Subcutaneous adipose tissue (tissue), 4 donors: ENCODE results near the gene MIEF1. TPM values are rescaled to one million over a fixed set of nuclear protein-coding genes. Genes with fewer than 3 reads are reported as not detected.

ENCODE experiments used
- total RNA-seq, 4 donors: library from RNA; depleted of rRNA; stranded (reverse); fragments of >200 nt; gene quantifications; one replicate each; pipeline ENCODE4 v1.1.0, GENCODE V29; 2016
- TF ChIP-seq, protein P1 (sequence below): fragments of 450-650 bp; IDR thresholded peaks from one replicate; pipeline ENCODE4 v1.5.1; 2016; ENCODE audit warnings: low read depth, mild to moderate bottlenecking, control low read depth, antibody characterized with exemption, moderate library complexity

MIEF1 gene
- total RNA-seq, 4 donors from 2014 or later: 18.9 to 31.8 (median 22.0) TPM

DNA sequence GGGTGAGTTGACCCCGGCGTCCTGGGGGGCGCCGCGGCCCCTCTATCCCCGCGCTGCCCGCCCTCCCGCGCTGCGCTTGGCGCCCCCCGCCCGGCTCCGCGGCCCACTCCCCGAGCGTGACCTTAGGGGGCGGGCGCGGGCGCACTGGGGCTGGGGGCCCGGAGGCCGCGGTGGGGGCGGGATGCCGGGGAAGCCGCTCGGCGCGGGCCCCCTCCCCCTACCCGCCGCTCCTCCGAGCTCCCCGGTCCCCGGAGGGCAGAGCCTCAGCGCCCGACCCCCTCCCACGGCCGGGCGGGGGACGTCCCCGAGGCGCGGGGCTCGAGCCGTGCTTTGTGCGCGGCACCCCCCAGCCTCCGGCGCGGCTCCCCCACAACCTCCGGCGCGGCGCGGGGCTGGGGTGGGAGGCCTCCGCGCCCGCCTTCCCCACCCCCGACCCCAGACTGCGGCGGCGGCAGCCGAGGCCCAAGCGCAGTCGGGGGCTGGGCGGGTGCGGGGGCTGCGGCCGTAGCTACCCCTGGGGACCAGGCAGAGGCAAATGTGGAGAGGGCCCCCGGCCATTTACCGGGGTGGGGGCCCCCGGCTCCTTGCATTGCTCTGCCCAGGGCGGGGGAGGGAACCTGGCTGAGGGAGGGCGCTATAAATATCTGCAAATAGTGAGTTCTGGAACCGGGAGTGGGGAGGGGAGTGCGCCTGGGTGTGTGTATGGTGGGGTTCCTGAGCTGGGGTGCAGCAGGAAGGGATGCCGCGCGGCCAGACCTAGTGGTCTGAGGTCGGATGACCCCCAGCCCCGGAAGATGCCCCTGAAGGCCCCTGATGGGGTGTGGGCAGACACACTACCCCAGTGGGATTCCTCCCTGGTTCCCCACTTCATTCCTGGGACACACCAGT is 44.3 kb upstream of the MIEF1 start:
- TF ChIP-seq, protein P1, sequence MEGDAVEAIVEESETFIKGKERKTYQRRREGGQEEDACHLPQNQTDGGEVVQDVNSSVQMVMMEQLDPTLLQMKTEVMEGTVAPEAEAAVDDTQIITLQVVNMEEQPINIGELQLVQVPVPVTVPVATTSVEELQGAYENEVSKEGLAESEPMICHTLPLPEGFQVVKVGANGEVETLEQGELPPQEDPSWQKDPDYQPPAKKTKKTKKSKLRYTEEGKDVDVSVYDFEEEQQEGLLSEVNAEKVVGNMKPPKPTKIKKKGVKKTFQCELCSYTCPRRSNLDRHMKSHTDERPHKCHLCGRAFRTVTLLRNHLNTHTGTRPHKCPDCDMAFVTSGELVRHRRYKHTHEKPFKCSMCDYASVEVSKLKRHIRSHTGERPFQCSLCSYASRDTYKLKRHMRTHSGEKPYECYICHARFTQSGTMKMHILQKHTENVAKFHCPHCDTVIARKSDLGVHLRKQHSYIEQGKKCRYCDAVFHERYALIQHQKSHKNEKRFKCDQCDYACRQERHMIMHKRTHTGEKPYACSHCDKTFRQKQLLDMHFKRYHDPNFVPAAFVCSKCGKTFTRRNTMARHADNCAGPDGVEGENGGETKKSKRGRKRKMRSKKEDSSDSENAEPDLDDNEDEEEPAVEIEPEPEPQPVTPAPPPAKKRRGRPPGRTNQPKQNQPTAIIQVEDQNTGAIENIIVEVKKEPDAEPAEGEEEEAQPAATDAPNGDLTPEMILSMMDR: no peak

DNA sequence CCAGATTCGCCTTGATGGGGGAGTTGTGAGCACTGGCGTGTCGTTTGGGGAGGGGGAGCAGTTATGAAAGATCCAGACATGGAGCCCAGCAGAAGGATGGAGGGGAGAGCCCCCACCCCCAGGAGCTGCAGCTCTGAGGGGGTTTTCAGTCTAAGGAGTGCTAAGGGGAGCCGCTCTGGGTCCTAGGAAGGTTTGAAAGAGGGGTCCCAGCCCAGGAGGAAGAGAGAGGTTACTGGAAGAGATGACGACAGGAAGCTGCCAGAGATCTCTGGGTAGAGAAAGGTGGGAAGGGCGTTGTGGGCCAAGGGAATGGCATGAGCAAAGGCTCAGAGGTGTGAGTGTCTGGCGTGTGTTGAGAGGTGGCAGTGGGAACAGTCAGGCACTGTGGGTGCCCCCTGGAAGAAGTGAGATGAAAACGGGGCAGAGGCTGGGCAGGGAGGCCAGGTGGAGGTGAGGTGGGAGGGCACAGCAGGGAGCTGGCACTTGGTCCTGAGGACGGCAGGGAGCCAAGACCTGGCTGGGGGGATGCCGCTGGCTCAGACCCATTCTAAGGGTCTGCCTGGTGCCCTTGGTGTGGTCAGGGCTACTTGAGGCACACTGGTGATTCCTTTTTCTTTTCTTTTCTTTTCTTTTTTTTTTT is 43.5 kb upstream of the MIEF1 start:
- TF ChIP-seq, protein P1: no peak

DNA sequence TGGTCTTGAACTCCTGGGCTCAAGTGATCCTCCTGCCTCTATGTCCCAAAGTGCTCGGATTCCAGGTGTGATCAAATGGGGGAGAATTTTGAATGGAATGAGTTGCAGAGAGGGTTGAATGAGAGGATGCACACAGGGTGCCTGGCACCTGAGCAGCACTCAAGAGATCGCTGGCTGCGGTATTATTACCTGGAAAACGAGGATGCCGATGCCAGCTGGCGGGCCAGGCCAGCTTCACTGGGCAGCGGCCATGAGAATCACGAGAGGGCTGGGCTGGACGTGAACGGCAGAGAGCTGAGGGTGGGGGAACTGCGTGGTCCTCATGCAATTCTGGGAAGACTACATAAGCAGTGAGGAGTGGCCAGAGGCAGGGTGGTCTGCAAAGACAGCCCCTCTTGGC is 42.4 kb upstream of the MIEF1 start:
- TF ChIP-seq, protein P1: no peak

DNA sequence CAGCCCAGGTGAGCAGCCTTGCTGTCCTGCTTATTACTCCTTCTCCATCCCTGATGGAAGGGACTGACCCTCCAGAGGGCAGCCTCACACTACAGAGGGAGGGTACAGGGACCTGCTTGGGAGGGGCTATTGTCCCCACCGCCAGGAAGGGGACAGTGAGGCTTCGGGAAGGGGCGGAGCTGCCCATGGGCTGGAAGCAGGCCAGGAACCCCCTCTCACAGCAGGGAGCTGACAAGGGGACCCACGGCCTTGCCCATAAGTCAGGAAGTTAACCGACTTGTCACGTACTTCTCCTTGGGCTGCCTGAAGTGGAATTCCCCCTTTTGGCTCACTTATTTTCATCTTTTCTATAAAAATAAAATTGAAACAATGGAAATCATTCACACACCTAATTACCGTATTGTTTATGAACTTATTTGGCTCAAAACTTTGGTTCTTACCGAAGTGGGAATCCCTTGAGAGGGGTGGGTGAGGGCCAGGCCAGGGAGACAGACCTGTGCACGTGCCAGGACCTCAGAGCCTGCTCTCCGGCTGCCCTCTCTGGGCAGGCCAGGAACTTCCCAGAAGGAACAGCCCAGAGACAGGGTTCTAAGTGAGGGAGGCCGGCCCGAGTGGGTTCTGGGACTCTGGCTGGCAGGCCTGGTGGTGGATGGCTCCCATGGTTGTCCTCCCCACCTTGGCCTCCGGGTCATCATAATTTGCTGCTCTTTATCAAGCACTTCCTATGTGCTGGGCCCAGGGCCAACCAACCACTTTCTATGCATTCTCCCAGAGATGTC is 39.5 kb upstream of the MIEF1 start:
- TF ChIP-seq, protein P1: no peak

DNA sequence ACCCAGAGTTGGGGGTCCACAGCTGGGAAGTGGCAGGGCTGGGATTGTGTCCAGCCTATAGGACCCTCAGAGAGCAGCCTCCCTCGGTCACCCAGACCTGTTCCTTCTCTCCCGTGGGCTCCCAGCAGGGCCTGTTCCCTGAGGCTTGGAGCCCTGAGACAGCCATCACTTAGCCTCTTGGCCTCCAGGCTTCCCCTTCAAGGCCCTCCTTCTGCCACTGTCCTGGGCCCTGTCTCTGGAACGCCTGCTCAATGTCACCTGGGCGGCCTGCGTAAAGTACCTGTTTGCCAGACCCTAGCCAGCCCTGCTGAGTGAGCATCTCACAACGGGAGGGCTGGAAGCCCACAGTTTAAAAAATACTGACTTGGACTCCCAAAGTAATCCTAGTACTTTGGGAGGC is 38.8 kb upstream of the MIEF1 start:
- TF ChIP-seq, protein P1: no peak

DNA sequence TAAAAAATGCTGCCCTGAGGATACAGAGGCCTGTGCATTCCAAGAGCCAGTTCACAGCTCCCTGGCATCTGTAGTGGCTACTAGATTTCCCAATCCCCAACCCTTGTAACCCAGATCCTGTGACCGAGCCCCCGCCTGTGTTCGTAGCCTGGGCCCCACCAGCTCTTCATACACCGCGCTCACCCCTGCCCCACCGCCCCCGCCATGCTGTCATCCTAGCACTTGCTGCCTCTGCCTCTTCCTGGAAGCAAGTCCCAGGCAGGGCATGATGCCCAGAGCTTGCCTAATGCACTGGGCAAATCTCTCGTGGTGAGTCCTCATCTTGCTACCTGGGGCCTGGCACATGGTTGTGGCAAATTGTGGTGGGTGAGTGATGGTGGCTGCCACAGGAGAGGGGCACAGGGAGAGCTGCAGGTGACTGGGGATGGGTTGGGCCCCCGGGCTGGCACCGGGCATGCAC is 38.1 kb upstream of the MIEF1 start:
- TF ChIP-seq, protein P1: no peak
